ENCODE results near the gene EMC6.
A peak's percentile ranks its signal among the peaks of the same experiment; 100 is the strongest.

Gene EMC6

GRCh38 chr17:3655766-3656165 is 12.8 kb upstream of the EMC6 start:
- DNase-seq (ENCODE audit: insufficient read length, low spot score), result no peak
- no peak for FAIRE-seq

- no peak for FAIRE-seq
- no peak for DNase-seq (ENCODE audit: insufficient read length, low spot score)
Observed at GRCh38 chr17:3656353-3656752, 12.3 kb upstream of the EMC6 start.

GRCh38 chr17:3656755-3657587 is 11.6 kb upstream of the EMC6 start:
- DNase-seq (ENCODE audit: insufficient read length, low spot score) (no peak), FAIRE-seq (no peak)

GRCh38 chr17:3657588-3657869 is 11.1 kb upstream of the EMC6 start:
- FAIRE-seq, result no peak
- no peak for DNase-seq (ENCODE audit: insufficient read length, low spot score)

GRCh38 chr17:3657874-3658783 is 10.5 kb upstream of the EMC6 start:
- DNase-seq (ENCODE audit: insufficient read length, low spot score), result no peak
- peak; percentile 67 for FAIRE-seq

- FAIRE-seq (no peak), DNase-seq (ENCODE audit: insufficient read length, low spot score) (no peak)
Observed at GRCh38 chr17:3658784-3659449, 9.7 kb upstream of the EMC6 start.

- FAIRE-seq (peak; percentile 65), DNase-seq (ENCODE audit: insufficient read length, low spot score) (peak; percentile 84)
Observed at GRCh38 chr17:3659541-3660111, 9.0 kb upstream of the EMC6 start.

GRCh38 chr17:3660311-3660891 is 8.2 kb upstream of the EMC6 start:
- FAIRE-seq (no peak), DNase-seq (ENCODE audit: insufficient read length, low spot score) (no peak)

GRCh38 chr17:3663102-3664011 is 5.3 kb upstream of the EMC6 start:
- no peak for DNase-seq (ENCODE audit: insufficient read length, low spot score)
- FAIRE-seq, result no peak

- peak; percentile 9 for FAIRE-seq
- no peak for DNase-seq (ENCODE audit: insufficient read length, low spot score)
Observed at GRCh38 chr17:3665834-3666233, 2.8 kb upstream of the EMC6 start.

- no peak for DNase-seq (ENCODE audit: insufficient read length, low spot score)
- no peak for FAIRE-seq
Observed at GRCh38 chr17:3666516-3666915, 2.1 kb upstream of the EMC6 start.

GRCh38 chr17:3667366-3668278 is 990 bp upstream of the EMC6 start:
- peak; percentile 67 for FAIRE-seq
- DNase-seq (ENCODE audit: insufficient read length, low spot score), result peak; percentile 90

- FAIRE-seq (no peak), DNase-seq (ENCODE audit: insufficient read length, low spot score) (no peak)
Observed at GRCh38 chr17:3669085-3669347, 404 bp downstream of the EMC6 start.

GRCh38 chr17:3669548-3669947 is 936 bp downstream of the EMC6 start:
- DNase-seq (ENCODE audit: insufficient read length, low spot score) (no peak), FAIRE-seq (no peak)

GRCh38 chr17:3672571-3672970 is 4.0 kb downstream of the EMC6 start:
- DNase-seq (ENCODE audit: insufficient read length, low spot score), result no peak
- no peak for FAIRE-seq

GRCh38 chr17:3675886-3676285 is 7.3 kb downstream of the EMC6 start:
- DNase-seq (ENCODE audit: insufficient read length, low spot score) (no peak), FAIRE-seq (no peak)

- FAIRE-seq, result no peak
- no peak for DNase-seq (ENCODE audit: insufficient read length, low spot score)
Observed at GRCh38 chr17:3678095-3678820, 9.6 kb downstream of the EMC6 start.

- DNase-seq (ENCODE audit: insufficient read length, low spot score), result no peak
- FAIRE-seq, result no peak
Observed at GRCh38 chr17:3678821-3679530, 10.4 kb downstream of the EMC6 start.
